Activated CD4-positive, alpha-beta T cell treated with anti-CD3 and anti-CD28 coated beads, Interleukin-2, amount 50 U/mL, for 24 hours (primary cell): Measurements from ENCODE around the gene C2.

Source experiments
- DNase-seq, 2 donors: peaks; one replicate each; pipeline ENCODE4 v3.0.0-alpha.2; 2020; ENCODE audit warnings: low read depth in 1 of 2, low spot score in 1 of 2

Gene C2

DNA sequence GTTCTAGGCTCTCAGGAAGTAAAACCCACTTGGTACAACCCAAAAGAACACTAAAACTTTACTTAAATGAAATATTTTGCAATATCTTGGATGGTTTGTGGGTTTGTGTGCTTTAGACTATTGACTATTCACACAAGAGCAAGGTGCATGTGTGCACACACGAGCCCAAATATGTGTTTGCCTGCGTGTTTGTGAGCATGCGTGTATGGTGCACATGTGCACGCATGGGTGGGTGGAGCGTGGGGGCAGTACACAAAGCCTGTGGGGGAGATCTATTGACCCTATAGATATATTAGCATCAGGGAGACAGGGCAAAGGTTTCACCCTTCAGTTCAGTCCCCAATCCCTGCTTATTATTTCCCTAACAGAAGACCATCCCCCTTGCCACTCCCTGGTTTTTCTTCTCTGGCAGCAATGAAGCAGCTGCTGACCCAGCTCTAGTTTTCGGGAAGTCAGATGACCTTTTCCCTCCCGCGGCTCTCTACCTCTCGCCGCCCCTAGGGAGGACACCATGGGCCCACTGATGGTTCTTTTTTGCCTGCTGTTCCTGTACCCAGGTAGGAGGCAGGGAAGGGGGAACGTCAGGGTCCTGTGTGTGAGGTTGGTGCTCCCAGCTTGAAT lies at the start of gene C2:
Gene C2, plus strand, starts transcription at position 476 of the 621 bp plus-strand sequence. Its CDS starts 36 bp downstream, at position 512.
- no peak for DNase-seq

DNA sequence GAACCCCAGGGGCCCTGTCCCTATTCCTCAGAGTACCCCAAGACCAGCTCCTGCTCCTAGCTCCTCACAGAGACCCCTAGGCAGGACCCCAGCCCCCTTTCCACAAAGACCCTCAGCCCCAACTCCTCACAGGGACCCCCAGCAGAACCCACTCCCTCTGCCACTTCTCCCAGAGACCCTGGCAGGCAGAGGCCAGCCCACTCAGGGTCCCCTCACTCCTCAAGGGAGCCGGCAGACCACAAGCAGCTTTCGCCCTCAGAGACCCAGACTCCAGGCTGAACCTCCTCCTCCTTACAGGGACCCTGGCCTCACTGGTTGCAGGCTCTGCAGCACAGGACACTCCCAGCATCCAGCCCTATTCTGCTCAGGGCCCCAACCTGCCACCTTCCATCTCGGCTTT lies 49.3 kb upstream of the C2 start:
- DNase-seq = no peak

DNA sequence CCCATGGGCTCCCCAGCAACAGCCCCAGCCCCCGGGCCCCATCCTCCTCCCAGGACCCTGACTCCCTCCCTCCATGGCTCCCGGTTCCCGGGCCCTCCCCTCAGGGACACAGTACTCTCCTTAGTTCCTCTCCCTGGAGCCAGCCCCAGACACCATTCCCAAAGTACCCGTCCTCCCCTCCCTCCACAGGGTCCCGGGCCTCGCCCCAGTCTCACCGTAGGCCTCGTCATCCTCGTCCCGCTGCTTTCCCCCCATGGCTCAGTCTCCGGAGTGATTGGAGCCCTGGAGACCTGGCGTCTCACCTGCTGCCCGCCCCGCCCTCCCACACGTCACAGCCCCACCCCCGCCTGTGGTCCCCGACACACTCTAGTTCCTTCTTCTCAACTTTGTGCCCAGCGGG lies 48.8 kb upstream of the C2 start, which contains the start of gene SLC44A4:
Gene SLC44A4, minus strand, starts transcription at position 272 of the 400 bp plus-strand sequence. Its CDS starts 17 bp downstream, at position 255.
- DNase-seq = no peak

DNA sequence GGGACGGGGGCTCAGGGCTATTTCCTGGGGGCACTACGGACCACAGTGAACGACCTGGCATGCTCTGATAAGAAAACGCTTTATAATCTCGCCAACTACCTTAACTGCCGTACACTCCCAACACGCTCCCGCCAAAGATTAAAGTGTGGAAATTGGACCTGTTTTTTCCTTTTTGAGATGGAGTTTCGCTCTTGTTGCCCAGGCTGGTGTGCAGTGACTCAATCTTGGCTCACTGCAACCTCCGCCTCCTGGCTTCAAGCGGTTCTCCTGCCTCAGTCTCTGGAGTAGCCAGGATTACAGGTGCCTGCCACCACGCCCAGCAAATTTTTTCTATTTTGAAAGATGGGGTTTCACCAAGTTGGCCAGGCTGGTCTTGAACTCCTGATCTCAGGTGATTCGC lies 48.4 kb upstream of the C2 start:
- DNase-seq = no peak

DNA sequence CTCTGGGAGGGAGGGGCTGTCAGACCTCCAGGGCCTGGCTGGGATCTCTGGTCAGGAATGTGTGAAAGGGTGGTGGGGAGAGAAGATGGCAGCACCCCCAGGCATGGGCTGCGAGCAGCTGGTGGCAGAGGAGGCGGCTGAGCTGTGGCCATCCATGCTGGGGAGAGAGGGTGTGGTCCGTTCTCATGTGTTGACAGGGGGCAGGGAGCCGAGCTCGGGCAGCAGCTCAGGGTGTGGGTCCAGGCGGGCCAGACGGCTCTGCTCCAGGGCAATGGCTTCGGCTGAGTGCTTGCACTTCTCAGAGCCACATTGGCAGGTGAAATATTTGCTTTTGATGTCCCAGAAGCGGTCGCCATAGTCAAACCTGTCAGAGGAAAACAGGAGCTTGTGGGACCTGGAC lies 47.6 kb upstream of the C2 start:
- DNase-seq = no peak

DNA sequence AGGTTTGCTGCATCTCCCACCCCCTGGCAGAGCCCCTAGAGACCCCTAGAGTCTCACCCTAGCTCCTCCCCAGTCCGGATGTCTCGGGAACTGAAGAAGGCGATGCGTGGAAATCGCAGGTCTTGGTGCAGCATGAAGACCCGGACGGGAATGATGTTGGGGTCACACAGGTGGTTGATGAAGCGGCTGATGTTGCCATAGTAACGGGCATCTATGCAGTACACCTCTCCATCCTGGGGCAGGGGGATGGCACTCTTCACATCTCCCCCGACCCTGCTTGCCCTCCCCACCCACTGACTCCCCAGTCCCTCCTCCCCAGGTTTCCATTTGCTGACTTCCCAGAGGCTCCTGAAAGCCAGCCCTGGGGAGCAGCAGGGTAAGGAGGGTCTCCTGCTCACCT lies 46.9 kb upstream of the C2 start:
- DNase-seq = no peak

DNA sequence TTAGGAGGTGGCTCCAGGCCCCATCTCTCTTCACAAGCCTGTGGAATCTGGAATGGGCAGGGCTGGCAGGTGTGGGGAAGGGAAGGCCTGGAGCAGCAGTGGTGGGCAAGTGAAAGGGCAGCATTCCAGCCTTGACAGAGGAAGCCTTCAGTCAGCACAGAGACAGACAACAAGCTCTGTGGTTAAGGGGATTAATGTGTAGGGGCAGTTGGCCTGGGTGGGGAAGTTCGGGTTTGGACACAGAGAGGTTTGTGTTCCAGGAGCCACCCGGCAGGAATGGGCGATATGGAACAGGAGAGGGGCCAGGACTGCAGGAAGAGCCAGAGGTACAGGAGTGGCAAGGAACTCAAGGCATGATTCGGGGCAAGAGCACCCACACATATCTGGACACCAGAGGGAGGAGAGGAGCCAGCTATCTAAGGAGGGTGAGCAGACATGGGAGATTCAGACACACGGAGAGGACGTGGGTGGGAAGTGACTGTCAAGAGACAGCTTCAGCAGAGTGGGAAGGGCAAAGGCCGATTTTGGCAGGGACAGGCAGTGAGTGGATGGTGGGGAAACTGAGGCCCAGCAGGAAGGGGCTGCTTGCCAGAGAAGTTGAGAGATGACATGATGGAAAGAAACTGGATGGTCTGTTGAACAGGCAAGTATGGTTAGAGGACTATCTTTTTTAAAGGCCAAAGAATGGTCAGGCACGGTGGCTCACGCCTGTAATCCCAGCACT lies 46.2 kb upstream of the C2 start:
- no peak for DNase-seq

DNA sequence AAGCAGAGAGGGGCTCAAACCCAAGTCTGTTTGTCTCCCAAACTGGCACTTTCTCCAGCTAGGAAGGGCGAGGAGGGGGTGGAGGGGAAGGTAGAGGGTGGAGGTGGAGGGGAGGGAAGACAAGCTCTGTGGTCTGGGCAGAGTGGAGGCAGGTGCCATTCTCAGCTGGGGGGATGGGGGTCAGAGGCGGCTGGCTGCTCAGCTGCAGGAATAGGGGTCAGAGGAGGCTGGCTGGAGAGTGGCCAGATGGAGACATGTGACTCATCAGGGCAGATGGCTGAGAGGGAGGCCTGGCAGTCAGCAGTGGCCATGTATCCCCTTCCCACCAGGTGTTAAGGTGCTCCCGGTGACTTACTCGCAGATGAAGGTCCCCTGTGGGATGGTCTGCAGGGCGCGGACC lies 45.2 kb upstream of the C2 start:
- no peak for DNase-seq

DNA sequence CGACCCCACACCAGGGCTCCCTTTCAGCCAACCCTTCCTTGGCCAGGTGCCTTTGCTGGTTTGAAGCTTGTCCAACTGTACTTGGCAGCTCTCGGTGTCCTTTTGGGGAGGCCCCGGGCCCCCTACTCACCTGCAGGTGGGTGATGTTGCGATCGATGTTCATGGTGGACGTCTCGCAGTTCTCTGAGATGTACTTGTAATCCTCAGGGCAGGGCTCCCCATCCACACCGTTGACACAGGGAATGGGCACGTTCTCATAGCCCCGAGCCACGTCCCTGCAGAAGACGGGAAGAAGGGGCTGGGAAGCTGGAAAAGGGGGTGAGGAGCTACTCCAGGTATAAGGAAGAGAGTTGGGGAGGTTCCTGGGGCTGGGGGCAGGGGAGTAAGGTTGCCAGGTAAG lies 43.8 kb upstream of the C2 start:
- no peak for DNase-seq

DNA sequence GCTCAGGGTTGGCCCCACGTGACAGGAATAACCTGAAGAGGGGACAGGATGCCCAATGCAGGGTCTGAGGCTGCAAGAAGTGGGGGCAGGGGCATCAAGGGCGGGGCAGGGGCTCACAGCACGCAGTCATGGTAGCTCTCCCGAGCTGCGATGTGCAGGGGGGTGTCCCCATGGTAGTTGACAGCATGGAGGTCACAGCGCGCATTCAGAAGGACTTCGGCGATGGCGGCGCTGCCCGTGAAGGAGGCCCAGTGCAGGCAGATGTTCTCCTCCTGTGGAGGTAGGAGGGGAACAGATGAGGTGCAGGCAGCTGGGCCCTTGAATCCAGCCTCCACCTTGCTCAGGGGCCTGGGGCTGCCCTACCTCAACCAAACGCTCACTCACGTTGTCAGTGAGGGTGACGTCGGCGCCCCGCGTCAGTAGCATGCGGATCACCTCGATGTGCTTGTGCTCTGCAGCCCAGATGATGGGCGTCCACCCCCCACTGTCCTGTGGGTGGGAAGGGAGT lies 42.9 kb upstream of the C2 start:
- DNase-seq = no peak

DNA sequence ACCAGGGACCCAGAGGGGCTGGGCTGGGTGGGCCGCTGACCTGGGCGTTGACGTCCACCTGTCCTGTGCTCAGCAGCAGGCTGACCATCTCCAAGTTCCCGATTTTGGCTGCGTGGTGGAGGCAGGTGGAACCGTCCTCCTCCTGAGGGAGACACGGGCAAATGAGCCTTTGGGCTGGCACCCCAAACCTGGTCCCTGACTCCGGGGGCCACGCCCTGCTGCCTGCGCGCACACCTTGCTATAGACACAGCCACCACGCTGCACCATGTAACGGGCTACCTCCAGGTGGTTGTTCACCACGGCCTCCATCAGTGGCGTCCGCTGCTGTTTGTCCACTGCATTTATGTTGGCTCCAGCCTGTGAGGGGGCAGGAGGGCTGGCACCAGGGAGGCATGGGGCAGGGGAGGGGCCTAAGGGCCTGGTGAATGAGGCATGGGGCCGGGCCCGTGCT lies 41.0 kb upstream of the C2 start:
- DNase-seq = no peak

DNA sequence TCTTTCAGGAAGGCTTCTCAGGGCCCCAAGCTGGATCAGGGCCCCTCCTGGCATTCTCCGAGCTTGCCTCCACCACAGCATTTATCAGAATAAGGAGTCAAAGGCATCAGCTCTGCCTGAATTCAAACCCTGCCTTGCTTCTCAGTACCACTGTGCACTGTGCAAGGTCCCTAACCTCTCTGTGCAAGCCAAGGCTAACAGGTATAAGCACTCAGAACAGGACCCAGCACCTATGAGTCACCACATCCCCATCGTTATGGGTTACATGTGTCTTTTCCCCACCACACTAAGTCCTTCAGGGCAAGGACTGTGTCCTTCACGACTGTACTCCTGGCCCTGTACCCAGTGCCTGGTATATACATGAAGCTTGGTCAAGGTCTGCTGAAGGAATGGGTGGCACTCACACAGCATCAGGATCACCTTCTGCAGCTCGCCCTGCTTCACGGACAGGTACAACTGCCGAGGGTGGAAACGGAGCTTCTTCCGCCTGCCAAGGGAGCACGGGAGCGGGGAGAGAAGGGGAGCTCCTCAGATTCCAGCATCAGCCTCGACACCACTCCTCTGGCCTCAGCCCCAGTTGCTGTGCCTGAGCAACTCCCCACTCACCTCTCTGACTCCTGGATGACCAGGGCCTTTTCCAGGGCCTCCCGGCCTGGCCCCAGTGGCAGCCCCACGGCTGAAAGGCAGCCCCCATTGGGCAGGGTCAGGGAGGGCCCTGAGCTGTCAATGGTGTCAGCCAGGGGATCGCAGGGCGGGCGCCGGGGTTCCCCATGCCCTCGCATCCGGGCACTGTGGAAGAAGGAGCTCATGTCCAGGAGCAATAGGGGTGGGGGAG lies 40.1 kb upstream of the C2 start:
- DNase-seq = no peak

DNA sequence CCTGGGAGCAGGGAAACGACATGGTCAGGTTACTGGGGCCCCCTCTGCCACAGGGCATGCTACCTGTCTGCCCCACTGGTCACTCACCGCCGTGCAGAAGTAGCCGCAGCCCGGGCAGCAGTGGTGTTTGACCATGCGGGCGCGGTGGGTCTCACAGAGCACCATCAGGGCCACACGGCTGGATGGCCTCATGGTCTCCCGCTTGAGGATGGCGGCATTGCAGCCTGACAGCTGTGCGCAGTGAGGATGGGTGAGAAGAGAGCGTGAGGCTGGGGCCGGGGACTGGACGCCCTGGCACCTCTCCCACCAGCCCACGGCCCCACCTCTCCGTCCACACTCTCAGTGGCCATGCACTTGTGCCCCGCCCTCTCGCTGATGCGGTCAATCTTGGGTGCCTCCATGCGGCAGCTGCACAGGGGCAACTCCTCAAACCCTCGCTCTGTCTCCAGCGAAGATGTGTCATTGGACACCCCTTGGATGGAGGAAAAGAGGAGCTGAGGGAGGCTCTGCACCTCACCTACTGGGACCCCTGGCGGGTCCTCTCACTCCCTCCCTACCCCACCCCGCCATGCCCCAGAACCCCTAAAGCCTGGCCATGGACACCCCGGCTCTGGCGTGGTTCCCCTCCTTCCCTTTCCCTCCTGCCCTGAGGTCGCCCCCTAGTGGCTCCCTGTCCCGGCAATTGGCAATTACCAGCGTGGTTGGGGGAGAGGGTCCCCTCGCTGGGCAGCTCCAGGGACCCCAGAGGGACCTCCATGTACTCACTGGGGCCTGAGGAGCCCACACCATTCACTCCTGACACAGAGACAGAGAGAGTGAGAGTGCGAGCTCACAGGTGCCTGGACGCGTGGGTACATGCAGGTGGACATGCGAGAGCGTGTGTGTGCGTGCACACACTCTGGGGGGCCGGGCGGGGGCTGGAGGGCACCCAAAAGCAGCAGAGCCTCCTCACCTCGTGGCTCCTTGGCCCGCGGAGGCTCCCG lies 39.0 kb upstream of the C2 start:
- peak in 1 of 2 donors; percentile 33 for DNase-seq

DNA sequence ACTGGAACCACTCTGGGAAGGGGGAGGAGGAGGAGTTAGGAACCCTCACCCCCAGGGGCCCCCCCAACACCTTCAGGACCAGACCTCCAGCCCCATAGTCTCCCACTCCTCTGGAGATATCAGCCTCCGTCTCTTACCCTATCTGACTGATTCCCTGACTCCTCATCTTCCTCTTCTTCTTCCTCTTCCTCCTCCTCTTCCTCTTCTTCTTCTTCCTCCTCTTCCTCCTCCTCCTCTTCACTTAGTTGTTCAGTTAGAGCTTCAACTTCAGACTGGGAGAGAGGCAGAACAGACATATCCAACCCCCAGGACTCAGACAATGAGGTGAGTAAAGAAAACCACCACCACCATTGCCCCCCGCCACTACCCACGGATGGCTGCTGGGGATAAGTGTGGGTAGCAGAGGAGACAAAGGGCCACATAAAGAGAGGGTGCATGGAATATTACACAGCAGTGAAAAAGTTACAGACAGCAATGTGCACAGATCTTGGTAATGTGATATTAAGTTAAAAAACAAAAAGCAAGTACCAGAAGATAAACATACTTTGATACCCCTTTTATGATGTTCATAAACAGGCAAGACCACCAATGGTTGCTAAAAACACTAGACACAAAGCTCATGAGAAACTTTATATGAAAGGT lies 38.1 kb upstream of the C2 start:
- no peak for DNase-seq

DNA sequence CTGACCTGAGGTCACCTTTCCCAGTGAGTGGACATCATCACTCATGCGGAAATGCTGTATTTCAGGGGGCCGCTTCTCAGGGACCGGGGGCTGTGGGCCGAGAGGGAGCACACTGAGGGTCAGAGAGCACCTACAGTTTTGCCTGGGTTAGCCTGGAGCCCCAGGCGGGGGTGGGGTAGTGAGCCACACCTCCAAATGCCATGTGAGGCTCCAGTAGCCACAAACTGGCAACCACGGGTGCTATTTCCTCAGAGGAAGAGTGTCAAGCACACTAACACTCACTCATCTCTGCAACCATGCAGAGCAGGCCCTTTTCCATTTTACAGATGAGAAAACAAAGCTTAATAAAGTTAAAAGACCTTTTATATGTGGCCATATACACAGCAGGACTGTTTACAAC lies 34.7 kb upstream of the C2 start:
- DNase-seq = no peak

DNA sequence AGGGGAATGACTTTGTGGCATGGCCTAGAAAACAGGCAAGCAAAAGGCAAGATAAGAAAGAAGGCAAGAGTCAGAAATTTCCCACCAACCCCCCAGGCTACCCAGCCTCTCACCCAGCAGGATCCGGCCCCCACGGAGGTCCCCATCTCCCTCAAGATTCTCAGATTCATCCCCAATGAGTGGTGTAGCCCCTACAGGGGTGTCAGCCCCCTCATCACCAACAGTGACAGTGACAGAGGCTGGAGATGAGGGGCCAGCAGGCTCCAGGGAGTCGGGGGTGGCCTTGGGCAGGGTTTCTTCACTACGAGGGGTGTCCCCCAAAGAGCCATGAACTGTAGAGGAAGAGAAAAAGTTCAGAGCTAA lies 31.0 kb upstream of the C2 start:
- DNase-seq = no peak

DNA sequence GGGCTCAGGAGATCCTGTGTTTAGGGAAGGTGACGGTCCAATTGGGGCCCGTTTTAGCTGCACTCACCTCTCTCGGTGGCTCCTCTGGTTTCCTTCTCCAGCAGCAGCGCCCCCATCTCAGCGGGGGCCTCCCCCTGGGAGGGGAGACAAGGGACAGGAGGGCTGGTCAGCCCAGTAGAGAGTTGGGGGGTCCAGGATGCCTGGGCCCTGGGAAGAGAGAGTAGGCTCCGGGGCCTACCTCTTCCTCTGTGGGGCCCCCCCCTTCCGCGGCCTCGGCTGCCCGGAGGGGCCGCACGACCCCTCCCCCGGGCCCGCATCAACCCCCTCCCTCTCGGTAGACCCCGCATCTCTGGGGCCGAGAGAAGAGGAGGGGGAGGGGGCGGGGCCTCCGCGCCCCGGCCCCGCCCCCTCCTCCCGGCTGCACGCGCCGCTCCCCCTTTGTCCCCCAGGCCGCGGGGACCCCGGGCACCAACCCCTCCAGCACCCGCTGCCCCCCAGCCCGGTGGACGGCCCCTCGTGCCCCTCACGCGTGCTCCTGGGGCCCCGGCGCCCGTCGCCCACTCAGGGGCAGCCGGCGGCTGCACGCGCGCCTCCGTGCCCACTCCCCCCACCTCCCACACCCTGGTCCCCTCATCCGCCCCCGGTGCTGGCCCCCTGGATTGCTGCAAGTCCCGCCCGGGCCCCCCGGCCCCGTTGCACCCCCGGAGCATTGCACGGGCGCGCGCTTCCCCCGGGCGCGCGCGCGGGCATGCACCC lies 30.5 kb upstream of the C2 start:
- DNase-seq = no peak

DNA sequence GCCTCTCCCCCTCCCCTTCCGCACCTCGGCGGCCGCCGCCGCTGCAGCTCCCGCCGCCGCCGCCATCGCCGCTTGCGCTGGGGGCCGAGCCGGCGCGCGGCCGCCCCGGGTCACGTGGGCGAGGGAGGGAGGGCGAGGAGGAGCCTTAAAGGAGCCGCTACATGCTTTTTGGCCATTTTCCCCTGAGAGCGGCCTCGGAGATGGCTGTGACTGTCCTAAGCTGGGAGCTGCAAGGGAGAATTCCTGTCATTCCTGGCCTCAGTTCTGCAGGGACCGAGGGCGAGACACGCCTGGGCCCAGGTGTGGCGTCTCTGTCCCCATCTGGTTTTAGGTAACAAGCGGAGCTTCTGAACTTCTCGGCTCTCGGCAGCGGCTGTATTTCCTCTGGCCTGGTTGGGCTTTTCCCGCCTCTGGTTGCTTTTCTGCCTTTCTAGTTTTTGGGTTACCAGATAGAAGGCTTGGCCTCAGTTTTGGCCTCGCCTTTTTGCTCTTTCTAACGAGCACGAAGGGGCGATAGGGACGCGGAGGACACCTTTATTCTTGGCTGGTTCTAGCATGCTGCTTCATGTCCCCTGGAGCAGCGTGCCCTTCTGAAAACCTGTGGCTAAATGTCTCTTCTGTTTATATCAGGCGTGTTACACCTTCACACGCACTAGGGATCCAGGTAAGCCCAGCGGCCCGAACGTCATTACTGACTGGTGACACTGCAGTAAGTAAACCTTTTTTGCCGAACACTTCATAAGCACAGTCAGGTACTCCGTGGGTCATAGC lies 29.7 kb upstream of the C2 start, which contains the start of gene EHMT2:
Gene EHMT2, minus strand, starts transcription at position 87 of the 771 bp plus-strand sequence. Its CDS starts 21 bp downstream, at position 66.
- DNase-seq = peak; percentile 65 to 70
